ENCODE results near the gene TMEM235.

DNA sequence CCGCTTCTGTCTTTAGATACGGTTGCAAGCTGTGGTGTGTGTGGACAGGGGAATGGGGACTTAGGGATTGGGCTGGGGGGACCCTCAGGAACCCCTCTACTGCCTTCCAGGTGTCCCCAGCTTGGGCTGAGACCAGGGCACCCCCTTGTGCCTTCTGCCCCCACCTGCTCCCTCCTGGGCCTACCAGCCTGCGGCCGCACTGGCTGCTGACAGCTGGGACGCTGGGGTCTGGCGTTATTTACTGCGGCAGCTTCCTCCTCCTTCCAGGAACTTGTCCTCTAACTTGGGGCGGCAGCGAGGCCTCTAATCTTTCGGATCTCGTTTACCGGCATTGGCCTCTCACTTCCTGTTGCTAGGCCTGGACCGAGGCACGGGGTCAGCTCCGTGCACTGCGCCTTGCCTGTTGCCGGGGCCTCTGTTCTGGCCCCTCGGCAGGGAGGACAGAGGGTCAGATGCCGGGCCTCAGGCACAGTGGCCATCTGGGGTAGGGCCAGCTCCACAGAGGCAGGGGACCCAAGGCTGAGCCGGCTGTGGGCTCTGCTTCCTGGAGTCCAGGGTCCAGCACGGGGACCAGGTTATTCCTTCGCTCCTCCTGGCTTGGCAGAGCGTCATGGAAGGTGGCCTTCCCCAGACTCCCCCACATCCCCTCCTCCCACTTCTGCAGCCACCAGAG, 31.8 kb downstream of the TMEM235 start:
- TF ChIP-seq, protein P1, sequence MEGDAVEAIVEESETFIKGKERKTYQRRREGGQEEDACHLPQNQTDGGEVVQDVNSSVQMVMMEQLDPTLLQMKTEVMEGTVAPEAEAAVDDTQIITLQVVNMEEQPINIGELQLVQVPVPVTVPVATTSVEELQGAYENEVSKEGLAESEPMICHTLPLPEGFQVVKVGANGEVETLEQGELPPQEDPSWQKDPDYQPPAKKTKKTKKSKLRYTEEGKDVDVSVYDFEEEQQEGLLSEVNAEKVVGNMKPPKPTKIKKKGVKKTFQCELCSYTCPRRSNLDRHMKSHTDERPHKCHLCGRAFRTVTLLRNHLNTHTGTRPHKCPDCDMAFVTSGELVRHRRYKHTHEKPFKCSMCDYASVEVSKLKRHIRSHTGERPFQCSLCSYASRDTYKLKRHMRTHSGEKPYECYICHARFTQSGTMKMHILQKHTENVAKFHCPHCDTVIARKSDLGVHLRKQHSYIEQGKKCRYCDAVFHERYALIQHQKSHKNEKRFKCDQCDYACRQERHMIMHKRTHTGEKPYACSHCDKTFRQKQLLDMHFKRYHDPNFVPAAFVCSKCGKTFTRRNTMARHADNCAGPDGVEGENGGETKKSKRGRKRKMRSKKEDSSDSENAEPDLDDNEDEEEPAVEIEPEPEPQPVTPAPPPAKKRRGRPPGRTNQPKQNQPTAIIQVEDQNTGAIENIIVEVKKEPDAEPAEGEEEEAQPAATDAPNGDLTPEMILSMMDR (IDR thresholded peaks at IDR 0.05; ENCODE audit: borderline replicate concordance, extremely low read depth, low read length, poor library complexity, severe bottlenecking), result no peak
- TF ChIP-seq EZH2 (IDR thresholded peaks at IDR 0.05; ENCODE audit: borderline replicate concordance, low read depth, low read length, severe bottlenecking), result no peak
